Measurements from ENCODE around the gene SH3TC1. TPM values are rescaled to one million over a fixed set of nuclear protein-coding genes. Genes with fewer than 3 reads are reported as not detected.

Gene SH3TC1
- total RNA-seq, 1 donor from 2014 or later, result 32.1 TPM

DNA sequence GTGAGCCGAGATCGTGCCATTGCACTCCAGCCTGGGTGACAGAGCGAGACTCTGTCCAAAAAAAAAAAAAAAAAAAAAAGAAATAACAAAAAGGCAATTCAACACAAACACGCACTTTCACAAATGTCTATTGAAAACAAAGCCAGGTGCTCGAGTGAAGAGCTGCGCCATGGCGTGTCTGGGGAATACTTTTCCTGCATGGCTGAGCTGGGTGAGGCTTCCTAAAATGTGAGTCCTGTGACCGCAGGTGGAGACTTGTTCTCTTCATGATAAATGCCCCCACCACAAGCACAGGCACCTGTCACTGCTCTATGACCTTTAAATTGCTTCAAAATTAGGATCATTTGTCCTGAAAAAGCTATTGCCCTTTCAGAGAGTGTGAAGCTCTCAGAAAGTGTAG, 36.5 kb upstream of the SH3TC1 start:
- TF ChIP-seq, protein P1, sequence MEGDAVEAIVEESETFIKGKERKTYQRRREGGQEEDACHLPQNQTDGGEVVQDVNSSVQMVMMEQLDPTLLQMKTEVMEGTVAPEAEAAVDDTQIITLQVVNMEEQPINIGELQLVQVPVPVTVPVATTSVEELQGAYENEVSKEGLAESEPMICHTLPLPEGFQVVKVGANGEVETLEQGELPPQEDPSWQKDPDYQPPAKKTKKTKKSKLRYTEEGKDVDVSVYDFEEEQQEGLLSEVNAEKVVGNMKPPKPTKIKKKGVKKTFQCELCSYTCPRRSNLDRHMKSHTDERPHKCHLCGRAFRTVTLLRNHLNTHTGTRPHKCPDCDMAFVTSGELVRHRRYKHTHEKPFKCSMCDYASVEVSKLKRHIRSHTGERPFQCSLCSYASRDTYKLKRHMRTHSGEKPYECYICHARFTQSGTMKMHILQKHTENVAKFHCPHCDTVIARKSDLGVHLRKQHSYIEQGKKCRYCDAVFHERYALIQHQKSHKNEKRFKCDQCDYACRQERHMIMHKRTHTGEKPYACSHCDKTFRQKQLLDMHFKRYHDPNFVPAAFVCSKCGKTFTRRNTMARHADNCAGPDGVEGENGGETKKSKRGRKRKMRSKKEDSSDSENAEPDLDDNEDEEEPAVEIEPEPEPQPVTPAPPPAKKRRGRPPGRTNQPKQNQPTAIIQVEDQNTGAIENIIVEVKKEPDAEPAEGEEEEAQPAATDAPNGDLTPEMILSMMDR (IDR thresholded peaks at IDR 0.05; ENCODE audit: insufficient read depth, low read length, severe bottlenecking), result no peak
- no peak overlapping the region for H3K4me3 ChIP-seq (ENCODE audit: low read depth, low read length)
- no peaks in the 10 kb centered on the region for H3K36me3 ChIP-seq (ENCODE audit: control insufficient read depth, insufficient read depth, low read length)
- peak; percentile 44 for DNase-seq (ENCODE audit: low read depth)
- peaks cover 2% of the 10 kb centered on the region for H3K27me3 ChIP-seq (ENCODE audit: control insufficient read depth, insufficient read depth, low read length)
- FAIRE-seq, result no peak

DNA sequence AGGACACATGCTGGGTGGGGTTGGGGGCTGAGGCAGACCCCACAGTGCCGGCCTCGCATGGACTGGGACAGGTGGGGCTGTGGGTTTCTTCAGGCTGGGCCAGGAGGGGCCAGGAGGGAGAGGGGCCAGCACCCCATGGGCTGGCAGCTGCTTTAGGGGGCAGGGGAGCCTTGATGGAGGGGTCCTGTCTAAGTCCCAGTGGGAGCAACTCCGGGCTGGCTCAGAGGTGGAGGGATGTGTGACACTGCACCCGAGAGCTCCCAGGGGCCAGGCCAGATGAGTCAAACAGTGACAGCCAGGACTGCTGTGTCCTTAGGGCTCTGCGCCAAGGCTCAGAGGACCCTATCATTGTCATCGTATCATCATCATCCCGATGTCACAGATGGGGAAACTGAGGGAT, 36.1 kb upstream of the SH3TC1 start:
- FAIRE-seq (no peak), DNase-seq (ENCODE audit: low read depth) (no peak)
- TF ChIP-seq, protein P1 (IDR thresholded peaks at IDR 0.05; ENCODE audit: insufficient read depth, low read length, severe bottlenecking), result no peak
- Histone ChIP-seq H3K36me3 (ENCODE audit: control insufficient read depth, insufficient read depth, low read length) (no peaks in the 10 kb centered on the region), H3K4me3 (ENCODE audit: low read depth, low read length) (no peak overlapping the region), H3K27me3 (ENCODE audit: control insufficient read depth, insufficient read depth, low read length) (peaks cover 2% of the 10 kb centered on the region)

DNA sequence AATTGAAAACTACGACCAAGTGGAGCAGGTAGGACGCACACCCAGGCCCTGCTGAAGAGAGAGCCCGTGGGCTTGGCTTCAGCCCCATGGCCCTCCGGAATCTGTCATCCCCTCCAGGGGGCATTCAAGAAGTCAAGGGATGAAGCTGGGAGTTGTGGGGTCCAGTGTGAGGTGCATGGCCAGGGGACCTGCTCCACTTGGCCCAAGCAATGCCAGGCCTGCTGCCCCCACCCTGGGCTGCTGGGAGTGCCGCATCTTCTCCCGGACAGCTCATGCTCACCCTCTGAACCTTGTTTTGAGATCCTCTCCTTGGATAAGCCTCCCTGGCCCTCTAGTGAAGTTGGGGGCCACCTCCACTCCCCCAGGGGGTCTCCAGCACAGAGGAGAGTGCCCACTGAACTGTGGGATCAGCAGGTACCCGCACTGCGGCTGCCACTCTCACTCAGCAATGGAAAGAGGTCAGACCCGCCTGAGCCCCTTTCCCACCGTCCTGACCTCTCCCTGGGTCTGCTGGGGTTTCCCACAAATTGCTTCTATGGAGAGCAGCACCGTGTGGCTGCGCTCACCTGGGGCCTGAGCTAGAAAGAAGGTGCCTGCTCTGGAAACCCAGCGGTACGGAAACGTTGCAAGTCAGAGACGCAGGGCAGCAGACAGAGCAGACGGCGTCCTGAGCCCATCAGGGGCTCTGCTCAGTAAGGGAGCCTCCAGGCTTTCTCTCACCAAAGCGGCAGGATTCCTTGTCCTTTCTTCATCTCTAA, 35.5 kb upstream of the SH3TC1 start:
- TF ChIP-seq, protein P1 (IDR thresholded peaks at IDR 0.05; ENCODE audit: insufficient read depth, low read length, severe bottlenecking), result no peak
- H3K27me3 ChIP-seq (ENCODE audit: control insufficient read depth, insufficient read depth, low read length), result no peaks in the 10 kb centered on the region
- DNase-seq (ENCODE audit: low read depth), result no peak
- no peak for FAIRE-seq
- no peaks in the 10 kb centered on the region for H3K36me3 ChIP-seq (ENCODE audit: control insufficient read depth, insufficient read depth, low read length)
- no peak overlapping the region for H3K4me3 ChIP-seq (ENCODE audit: low read depth, low read length)

DNA sequence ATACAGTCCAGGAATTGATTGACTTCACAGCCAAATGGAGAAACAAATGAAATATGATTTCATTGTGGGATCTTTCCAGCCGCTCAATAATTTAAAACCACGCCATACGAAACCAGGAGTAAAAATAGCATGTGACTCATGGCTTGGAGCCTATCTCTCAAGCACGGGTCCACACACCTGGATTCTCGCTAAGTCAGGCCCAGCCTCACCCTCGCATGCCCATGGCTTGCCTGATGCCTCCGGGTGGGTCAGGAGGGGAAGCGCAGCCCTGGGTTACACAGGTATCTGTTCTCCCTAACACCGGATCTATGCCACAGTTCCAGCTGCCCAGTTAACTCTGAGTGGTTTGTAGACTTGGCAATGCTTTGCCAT, 34.9 kb upstream of the SH3TC1 start:
- H3K4me3 ChIP-seq (ENCODE audit: low read depth, low read length), result no peak overlapping the region
- TF ChIP-seq, protein P1 (IDR thresholded peaks at IDR 0.05; ENCODE audit: insufficient read depth, low read length, severe bottlenecking), result no peak
- no peaks in the 10 kb centered on the region for H3K27me3 ChIP-seq (ENCODE audit: control insufficient read depth, insufficient read depth, low read length)
- FAIRE-seq (no peak), DNase-seq (ENCODE audit: low read depth) (peak; percentile 65)
- no peaks in the 10 kb centered on the region for H3K36me3 ChIP-seq (ENCODE audit: control insufficient read depth, insufficient read depth, low read length)

DNA sequence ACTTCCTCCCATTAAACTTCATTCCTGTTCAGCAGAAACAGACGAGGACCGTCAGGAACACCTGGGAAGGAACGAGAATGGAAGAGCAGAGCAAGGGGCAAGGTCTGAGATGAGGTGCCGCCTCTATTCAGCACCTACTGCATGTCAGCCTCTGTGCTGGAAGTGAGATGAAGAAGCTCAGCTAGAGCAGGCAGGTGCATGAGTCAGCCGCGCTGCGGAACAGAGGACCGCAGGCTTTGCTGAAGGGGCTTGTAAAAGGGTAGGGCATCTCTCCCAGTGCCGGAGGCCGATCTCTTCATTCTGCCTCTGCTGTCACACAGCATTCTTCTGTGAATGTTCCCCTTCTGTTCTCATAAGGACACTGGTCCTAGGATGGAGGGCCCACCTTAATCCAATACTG, 34.4 kb upstream of the SH3TC1 start:
- no peaks in the 10 kb centered on the region for H3K27me3 ChIP-seq (ENCODE audit: control insufficient read depth, insufficient read depth, low read length)
- no peak overlapping the region for H3K4me3 ChIP-seq (ENCODE audit: low read depth, low read length)
- no peaks in the 10 kb centered on the region for H3K36me3 ChIP-seq (ENCODE audit: control insufficient read depth, insufficient read depth, low read length)
- TF ChIP-seq, protein P1 (IDR thresholded peaks at IDR 0.05; ENCODE audit: insufficient read depth, low read length, severe bottlenecking), result no peak
- DNase-seq (ENCODE audit: low read depth) (no peak), FAIRE-seq (no peak)

Measured in bronchial epithelial cell (primary cell).